ENCODE measurements around the gene TMEM135.

- TF ChIP-seq CTCF (IDR thresholded peaks at IDR 0.05; ENCODE audit: low read depth, low read length, poor library complexity, severe bottlenecking): no peak
- no peak for TF ChIP-seq EZH2phosphoT487 (IDR thresholded peaks at IDR 0.05; ENCODE audit: borderline replicate concordance, low read length)
Measured at GRCh38 chr11:87190071-87190470, 152.3 kb downstream of the TMEM135 start.
